Measurements from ENCODE around the gene PLA2G12A.

The PLA2G12A gene

DNA sequence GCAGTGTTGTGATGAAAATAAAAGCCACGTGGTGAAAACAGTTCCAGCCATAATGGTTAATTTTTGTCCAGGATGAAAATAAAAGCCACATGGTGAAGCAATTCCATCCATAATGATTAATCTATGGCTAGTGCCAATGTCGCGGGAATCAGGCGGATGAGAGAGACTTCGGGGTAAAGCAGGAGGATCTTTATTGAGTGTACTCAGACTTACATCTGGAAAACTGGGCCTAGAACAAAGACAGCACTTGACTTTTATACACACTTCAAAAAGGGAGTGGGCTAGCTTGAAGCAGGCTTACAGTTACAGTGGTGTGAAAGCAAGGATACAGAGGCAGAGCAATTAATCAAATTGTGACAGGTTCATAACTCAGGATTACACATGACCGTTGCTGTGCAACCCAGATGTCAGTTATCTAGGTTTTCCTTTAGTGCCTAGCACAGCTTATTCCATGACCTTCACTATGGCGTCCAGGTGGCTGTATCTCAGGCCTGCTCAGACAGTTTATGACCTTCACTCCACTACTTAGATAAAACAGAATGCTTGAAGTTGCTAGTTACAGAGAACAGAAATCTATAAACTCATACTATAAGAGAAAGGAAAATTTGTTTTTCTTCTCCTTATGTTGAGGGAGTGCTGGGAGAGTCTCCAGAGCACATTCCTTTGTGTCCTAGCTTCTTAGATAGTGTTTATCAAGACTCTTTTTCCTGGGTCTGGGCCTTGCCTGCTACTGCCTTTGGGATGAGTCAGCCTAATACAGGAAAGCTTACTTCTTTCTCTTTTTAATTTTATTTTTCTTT, 5.9 kb upstream of the PLA2G12A start:
- H3K4me3 ChIP-seq (ENCODE audit: low read length) = no peak overlapping the region
- H3K36me3 ChIP-seq (ENCODE audit: control insufficient read depth, insufficient read depth, low read length) = no peaks in the 10 kb centered on the region
- H3K27me3 ChIP-seq (ENCODE audit: insufficient read depth, low read length, poor library complexity) = no peaks in the 10 kb centered on the region
- no peak overlapping the region for H4K8ac ChIP-seq (ENCODE audit: low read depth, low read length)
- H3K23ac ChIP-seq (ENCODE audit: low read length) = no peak overlapping the region
- H3K27ac ChIP-seq (ENCODE audit: low read depth, low read length) = no peak overlapping the region
- no peak for DNase-seq
- H3K4ac ChIP-seq (ENCODE audit: low read depth, low read length) = no peak overlapping the region
- no peaks in the 10 kb centered on the region for H3K79me2 ChIP-seq (ENCODE audit: control insufficient read depth, insufficient read depth, low read length)
- H3K56ac ChIP-seq (ENCODE audit: low read length) = no peak overlapping the region
- no peak overlapping the region for H4K5ac ChIP-seq (ENCODE audit: low read length)
- no peaks in the 10 kb centered on the region for H3K4me1 ChIP-seq (ENCODE audit: control insufficient read depth, low read depth, low read length)
- H2BK15ac ChIP-seq (replicated peaks; ENCODE audit: low read depth) = no peak overlapping the region
- no peak overlapping the region for H2AK5ac ChIP-seq (ENCODE audit: low read length)
- H2BK120ac ChIP-seq (ENCODE audit: low read depth, low read length) = no peak overlapping the region
- H3K4me2 ChIP-seq (ENCODE audit: low read length) = no peak overlapping the region
- H3K18ac ChIP-seq (ENCODE audit: low read length) = no peak overlapping the region
- H2BK5ac ChIP-seq (ENCODE audit: low read length) = no peak overlapping the region
- H3K9ac ChIP-seq (ENCODE audit: low read length) = no peak overlapping the region
- no peaks in the 10 kb centered on the region for H3K79me1 ChIP-seq (ENCODE audit: low read length)
- WGBS (ENCODE audit: extremely low coverage, insufficient coverage, low lambda C conversion rate) = no CpG with 5 or more reads among the region's 7 CpGs

DNA sequence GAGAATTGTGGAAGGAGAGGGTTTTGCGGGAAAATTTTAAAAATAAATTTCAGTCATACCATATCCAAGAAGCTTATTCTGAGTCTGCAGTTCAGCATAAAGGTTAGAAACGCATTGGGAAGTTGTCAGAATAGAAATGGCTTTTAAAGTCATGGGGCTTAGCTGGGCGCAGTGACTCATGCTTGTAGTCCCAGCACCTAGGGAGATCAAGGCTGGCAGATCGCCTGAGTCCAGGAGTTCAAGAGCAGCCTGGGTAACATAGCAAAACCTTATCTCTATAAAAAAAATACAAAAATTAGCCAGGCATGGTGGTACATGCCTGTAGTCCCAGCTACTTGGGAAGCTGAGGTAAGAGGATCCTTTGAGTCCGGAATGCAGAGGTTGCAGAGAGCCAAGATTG, 3.9 kb upstream of the PLA2G12A start:
- Histone ChIP-seq H3K79me1 (ENCODE audit: low read length) (peaks cover 2% of the 10 kb centered on the region), H4K8ac (ENCODE audit: low read depth, low read length) (no peak overlapping the region), H3K4me1 (ENCODE audit: control insufficient read depth, low read depth, low read length) (no peaks in the 10 kb centered on the region), H3K4ac (ENCODE audit: low read depth, low read length) (no peak overlapping the region), H2BK120ac (ENCODE audit: low read depth, low read length) (no peak overlapping the region), H3K18ac (ENCODE audit: low read length) (no peak overlapping the region), H2AK5ac (ENCODE audit: low read length) (no peak overlapping the region), H3K9ac (ENCODE audit: low read length) (no peak overlapping the region), H3K79me2 (ENCODE audit: control insufficient read depth, insufficient read depth, low read length) (peaks cover 3% of the 10 kb centered on the region), H4K5ac (ENCODE audit: low read length) (no peak overlapping the region), H2BK5ac (ENCODE audit: low read length) (no peak overlapping the region), H3K4me2 (ENCODE audit: low read length) (no peak overlapping the region), H3K23ac (ENCODE audit: low read length) (no peak overlapping the region), H3K4me3 (ENCODE audit: low read length) (no peak overlapping the region), H3K56ac (ENCODE audit: low read length) (no peak overlapping the region), H3K27ac (ENCODE audit: low read depth, low read length) (no peak overlapping the region), H3K27me3 (ENCODE audit: insufficient read depth, low read length, poor library complexity) (no peaks in the 10 kb centered on the region), H3K36me3 (ENCODE audit: control insufficient read depth, insufficient read depth, low read length) (no peaks in the 10 kb centered on the region), H2BK15ac (replicated peaks; ENCODE audit: low read depth) (no peak overlapping the region)
- no peak for DNase-seq
- WGBS (ENCODE audit: extremely low coverage, insufficient coverage, low lambda C conversion rate) = no CpG with 5 or more reads among the region's 5 CpGs

DNA sequence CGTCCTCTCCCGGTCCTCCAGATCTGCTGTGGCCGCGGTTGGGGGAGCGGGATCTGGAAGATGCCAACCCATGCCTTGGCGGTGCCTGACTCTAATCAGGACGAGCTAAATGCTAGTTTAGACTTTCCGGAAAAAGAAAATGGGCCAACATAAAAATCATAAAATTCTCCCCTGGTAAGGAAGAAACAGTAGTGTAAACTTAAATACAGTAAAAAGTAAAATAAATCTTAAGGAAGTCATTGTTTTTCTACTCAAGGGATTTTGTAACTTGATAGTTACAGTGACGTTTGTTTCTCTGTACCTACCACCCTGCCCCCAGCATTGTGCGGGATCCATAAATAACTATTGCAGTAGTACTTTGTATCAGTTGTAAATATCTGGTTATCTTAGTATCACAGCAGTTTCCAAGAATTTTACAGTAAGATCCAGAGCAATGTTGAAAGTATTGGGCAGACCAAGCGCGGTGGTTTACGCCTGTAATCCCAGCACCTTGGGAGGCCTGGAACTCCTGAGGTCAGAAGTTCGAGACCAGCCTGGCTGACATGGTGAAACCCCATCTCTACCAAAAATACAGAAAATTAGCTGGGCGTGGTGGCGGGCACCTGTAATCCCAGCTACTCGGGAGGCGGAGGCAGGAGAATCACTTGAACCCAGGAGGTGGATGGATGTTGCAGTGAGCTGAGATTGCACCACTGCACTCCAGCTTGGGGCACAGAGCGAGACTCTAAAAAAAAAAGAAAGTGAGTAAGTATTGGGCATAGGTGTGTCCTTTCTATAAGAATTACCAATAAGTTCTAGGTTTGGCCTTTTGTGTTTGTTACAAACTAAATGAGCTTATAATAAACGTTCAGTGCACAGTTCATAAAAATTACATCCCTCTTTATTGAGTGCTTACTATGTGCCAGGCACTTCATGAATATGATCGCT, 1.0 kb upstream of the PLA2G12A start:
- Histone ChIP-seq H2BK15ac (replicated peaks; ENCODE audit: low read depth) (no peak overlapping the region), H3K36me3 (ENCODE audit: control insufficient read depth, insufficient read depth, low read length) (no peaks in the 10 kb centered on the region), H2BK120ac (ENCODE audit: low read depth, low read length) (no peak overlapping the region), H2AK5ac (ENCODE audit: low read length) (no peak overlapping the region), H3K79me1 (ENCODE audit: low read length) (peaks cover 7% of the 10 kb centered on the region), H3K18ac (ENCODE audit: low read length) (no peak overlapping the region), H3K4ac (ENCODE audit: low read depth, low read length) (no peak overlapping the region), H3K4me2 (ENCODE audit: low read length) (peak overlapping the region; percentile 99), H2BK5ac (ENCODE audit: low read length) (no peak overlapping the region), H3K79me2 (ENCODE audit: control insufficient read depth, insufficient read depth, low read length) (peaks cover 18% of the 10 kb centered on the region), H3K4me3 (ENCODE audit: low read length) (peak overlapping the region; percentile 64), H3K56ac (ENCODE audit: low read length) (peak overlapping the region; percentile 91), H3K27me3 (ENCODE audit: insufficient read depth, low read length, poor library complexity) (no peaks in the 10 kb centered on the region), H4K5ac (ENCODE audit: low read length) (no peak overlapping the region), H3K4me1 (ENCODE audit: control insufficient read depth, low read depth, low read length) (peaks cover 2% of the 10 kb centered on the region), H3K23ac (ENCODE audit: low read length) (no peak overlapping the region), H3K9ac (ENCODE audit: low read length) (peak overlapping the region; percentile 92), H3K27ac (ENCODE audit: low read depth, low read length) (no peak overlapping the region), H4K8ac (ENCODE audit: low read depth, low read length) (no peak overlapping the region)
- DNase-seq = peak; percentile 30
- WGBS (ENCODE audit: extremely low coverage, insufficient coverage, low lambda C conversion rate) = no CpG with 5 or more reads among the region's 21 CpGs

DNA sequence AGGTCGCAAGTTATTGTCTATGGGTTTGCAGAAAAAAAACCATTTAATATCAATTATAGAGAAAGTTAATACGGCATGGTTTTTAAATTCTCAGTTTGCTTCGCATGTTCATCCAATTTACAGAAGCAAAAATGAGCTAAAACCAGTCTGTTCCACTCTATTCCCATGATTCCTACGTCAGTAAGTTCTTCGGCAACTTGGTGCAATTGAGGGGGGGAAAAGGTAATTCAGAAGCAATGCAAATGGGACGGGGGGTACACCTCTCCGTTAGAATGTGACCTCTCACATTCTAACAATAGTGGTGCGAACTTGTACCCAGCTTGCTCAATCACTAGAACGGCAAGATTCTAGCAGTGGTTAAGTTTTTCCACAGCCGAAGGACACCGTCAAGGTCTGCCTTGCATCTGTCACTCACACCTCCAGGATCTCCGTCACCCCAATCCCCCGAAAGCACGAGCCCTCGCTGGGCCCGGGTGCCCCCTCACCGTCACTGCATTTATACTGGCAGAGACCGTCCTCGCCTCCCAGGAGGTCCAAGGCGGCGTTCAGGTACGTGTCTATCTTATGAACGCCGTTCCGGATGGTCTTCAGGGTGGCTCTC, 653 bp downstream of the PLA2G12A start:
- H3K79me2 ChIP-seq (ENCODE audit: control insufficient read depth, insufficient read depth, low read length) = peaks cover 21% of the 10 kb centered on the region
- WGBS (ENCODE audit: extremely low coverage, insufficient coverage, low lambda C conversion rate) = no CpG with 5 or more reads among the region's 25 CpGs
- no peak overlapping the region for H3K18ac ChIP-seq (ENCODE audit: low read length)
- peaks cover 2% of the 10 kb centered on the region for H3K4me1 ChIP-seq (ENCODE audit: control insufficient read depth, low read depth, low read length)
- H3K56ac ChIP-seq (ENCODE audit: low read length) = peak overlapping the region; percentile 92
- no peak overlapping the region for H3K4ac ChIP-seq (ENCODE audit: low read depth, low read length)
- peak; percentile 43 for DNase-seq
- H3K23ac ChIP-seq (ENCODE audit: low read length) = no peak overlapping the region
- no peak overlapping the region for H4K8ac ChIP-seq (ENCODE audit: low read depth, low read length)
- no peaks in the 10 kb centered on the region for H3K36me3 ChIP-seq (ENCODE audit: control insufficient read depth, insufficient read depth, low read length)
- H2BK120ac ChIP-seq (ENCODE audit: low read depth, low read length) = no peak overlapping the region
- no peak overlapping the region for H4K5ac ChIP-seq (ENCODE audit: low read length)
- H3K4me2 ChIP-seq (ENCODE audit: low read length) = peak overlapping the region; percentile 96
- peak overlapping the region; percentile 91 for H3K4me3 ChIP-seq (ENCODE audit: low read length)
- H2AK5ac ChIP-seq (ENCODE audit: low read length) = no peak overlapping the region
- peak overlapping the region; percentile 66 for H3K27ac ChIP-seq (ENCODE audit: low read depth, low read length)
- H3K79me1 ChIP-seq (ENCODE audit: low read length) = peaks cover 8% of the 10 kb centered on the region
- no peak overlapping the region for H2BK15ac ChIP-seq (replicated peaks; ENCODE audit: low read depth)
- peak overlapping the region; percentile 87 for H3K9ac ChIP-seq (ENCODE audit: low read length)
- no peaks in the 10 kb centered on the region for H3K27me3 ChIP-seq (ENCODE audit: insufficient read depth, low read length, poor library complexity)
- no peak overlapping the region for H2BK5ac ChIP-seq (ENCODE audit: low read length)

DNA sequence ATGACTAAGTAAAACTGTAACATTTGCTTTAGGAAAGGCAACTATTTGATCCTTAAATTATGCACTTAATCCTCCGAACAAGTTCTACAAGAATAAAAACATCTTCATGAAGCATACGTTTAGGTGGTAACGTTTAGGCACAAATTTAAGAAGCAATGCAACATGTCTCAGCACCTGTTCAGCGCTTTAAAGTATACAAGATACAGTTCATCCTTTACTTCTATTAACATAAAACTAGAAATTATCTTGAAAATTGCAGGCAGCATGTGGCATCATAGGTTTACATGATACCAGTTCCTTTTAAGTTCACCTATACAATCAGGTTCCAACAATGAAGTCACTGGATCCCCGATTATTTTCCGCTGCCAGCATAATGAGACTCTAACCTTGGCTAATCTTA, 1.5 kb downstream of the PLA2G12A start:
- Histone ChIP-seq H3K79me2 (ENCODE audit: control insufficient read depth, insufficient read depth, low read length) (peaks cover 21% of the 10 kb centered on the region), H2AK5ac (ENCODE audit: low read length) (no peak overlapping the region), H3K4me3 (ENCODE audit: low read length) (no peak overlapping the region), H3K4me1 (ENCODE audit: control insufficient read depth, low read depth, low read length) (peaks cover 2% of the 10 kb centered on the region), H3K56ac (ENCODE audit: low read length) (no peak overlapping the region), H3K23ac (ENCODE audit: low read length) (no peak overlapping the region), H2BK5ac (ENCODE audit: low read length) (no peak overlapping the region), H3K27me3 (ENCODE audit: insufficient read depth, low read length, poor library complexity) (no peaks in the 10 kb centered on the region), H3K9ac (ENCODE audit: low read length) (peak overlapping the region; percentile 33), H3K36me3 (ENCODE audit: control insufficient read depth, insufficient read depth, low read length) (no peaks in the 10 kb centered on the region), H2BK15ac (replicated peaks; ENCODE audit: low read depth) (no peak overlapping the region), H2BK120ac (ENCODE audit: low read depth, low read length) (no peak overlapping the region), H3K4ac (ENCODE audit: low read depth, low read length) (no peak overlapping the region), H4K8ac (ENCODE audit: low read depth, low read length) (no peak overlapping the region), H3K79me1 (ENCODE audit: low read length) (peaks cover 9% of the 10 kb centered on the region), H3K18ac (ENCODE audit: low read length) (no peak overlapping the region), H3K4me2 (ENCODE audit: low read length) (peak overlapping the region; percentile 16), H3K27ac (ENCODE audit: low read depth, low read length) (no peak overlapping the region), H4K5ac (ENCODE audit: low read length) (no peak overlapping the region)
- DNase-seq = no peak
- WGBS (ENCODE audit: extremely low coverage, insufficient coverage, low lambda C conversion rate) = no CpG with 5 or more reads among the region's 6 CpGs

Data from mesendoderm (in vitro differentiated cells).